ENCODE measurements around the gene MOSMO.

The MOSMO gene

GRCh38 chr16:22089910-22090309 is 82.0 kb downstream of the MOSMO start:
- H3K4me3 ChIP-seq (ENCODE audit: low read depth, low read length), result no peak overlapping the region
- no peak for TF ChIP-seq CTCF (IDR thresholded peaks at IDR 0.05; ENCODE audit: borderline replicate concordance, insufficient read depth, low read depth, low read length)

- H3K4me3 ChIP-seq (ENCODE audit: low read depth, low read length), result no peak overlapping the region
Observed at GRCh38 chr16:22091721-22092120, 83.8 kb downstream of the MOSMO start.

GRCh38 chr16:22092143-22092933 is 84.4 kb downstream of the MOSMO start, which contains the start of gene VWA3A:
VWA3A (plus strand) TSS chr16:22092541; CDS start chr16:22092638, 97 bp downstream.
- no peak for TF ChIP-seq CTCF (IDR thresholded peaks at IDR 0.05; ENCODE audit: borderline replicate concordance, insufficient read depth, low read depth, low read length)
- no peak within 1 kb of the TSS for H3K4me3 ChIP-seq (ENCODE audit: low read depth, low read length)

More at GRCh38 chr16:22091721-22092120, 83.8 kb downstream of the MOSMO start:
- TF ChIP-seq CTCF (IDR thresholded peaks at IDR 0.05; ENCODE audit: borderline replicate concordance, insufficient read depth, low read depth, low read length), result no peak

GRCh38 chr16:22093331-22093730 is 85.4 kb downstream of the MOSMO start:
- no peak for TF ChIP-seq CTCF (IDR thresholded peaks at IDR 0.05; ENCODE audit: borderline replicate concordance, insufficient read depth, low read depth, low read length)

GRCh38 chr16:22093996-22094395 is 86.1 kb downstream of the MOSMO start:
- H3K4me3 ChIP-seq (ENCODE audit: low read depth, low read length), result no peak overlapping the region
- TF ChIP-seq CTCF (IDR thresholded peaks at IDR 0.05; ENCODE audit: borderline replicate concordance, insufficient read depth, low read depth, low read length), result no peak

More at GRCh38 chr16:22093331-22093730, 85.4 kb downstream of the MOSMO start:
- H3K4me3 ChIP-seq (ENCODE audit: low read depth, low read length), result no peak overlapping the region

- H3K4me3 ChIP-seq (ENCODE audit: low read depth, low read length), result no peak overlapping the region
- peak; percentile 65 for TF ChIP-seq CTCF (IDR thresholded peaks at IDR 0.05; ENCODE audit: borderline replicate concordance, insufficient read depth, low read depth, low read length)
Observed at GRCh38 chr16:22098405-22099255, 90.7 kb downstream of the MOSMO start.

Data from GM12875 (cell line).